Panc1 (cell line): Measurements from ENCODE around the gene LHB.
"Not testable (repeated sequence)": the region's sequence is repeated elsewhere in the genome, so short reads cannot be mapped to it uniquely, and the experiment has no call there.

Experiments
- CTCF ChIP-seq: fragments of 450-650 bp; IDR thresholded peaks from 2 replicates; pipeline ENCODE4 v1.5.1; 2017; ENCODE audit warnings: mild to moderate bottlenecking
- POLR2AphosphoS5 ChIP-seq: IDR thresholded peaks from 2 replicates; pipeline ENCODE4 v1.6.1; 2012; ENCODE audit warnings: mild to moderate bottlenecking, low read depth, low read length, moderate library complexity
- TF ChIP-seq, protein P1 (sequence below), 2 experiments: IDR thresholded peaks; 2 replicates each; pipeline ENCODE4 v1.6.1; 2011 to 2012; ENCODE audit warnings: low read depth in 2 of 2, control low read depth in 1 of 2, low read length in 1 of 2, mild to moderate bottlenecking in 1 of 2, moderate library complexity in 1 of 2; ENCODE audit not compliant: insufficient read depth in 1 of 2

GRCh38 chr19:49042666-49043065 lies 25.8 kb upstream of the LHB start:
- TF ChIP-seq, protein P1, sequence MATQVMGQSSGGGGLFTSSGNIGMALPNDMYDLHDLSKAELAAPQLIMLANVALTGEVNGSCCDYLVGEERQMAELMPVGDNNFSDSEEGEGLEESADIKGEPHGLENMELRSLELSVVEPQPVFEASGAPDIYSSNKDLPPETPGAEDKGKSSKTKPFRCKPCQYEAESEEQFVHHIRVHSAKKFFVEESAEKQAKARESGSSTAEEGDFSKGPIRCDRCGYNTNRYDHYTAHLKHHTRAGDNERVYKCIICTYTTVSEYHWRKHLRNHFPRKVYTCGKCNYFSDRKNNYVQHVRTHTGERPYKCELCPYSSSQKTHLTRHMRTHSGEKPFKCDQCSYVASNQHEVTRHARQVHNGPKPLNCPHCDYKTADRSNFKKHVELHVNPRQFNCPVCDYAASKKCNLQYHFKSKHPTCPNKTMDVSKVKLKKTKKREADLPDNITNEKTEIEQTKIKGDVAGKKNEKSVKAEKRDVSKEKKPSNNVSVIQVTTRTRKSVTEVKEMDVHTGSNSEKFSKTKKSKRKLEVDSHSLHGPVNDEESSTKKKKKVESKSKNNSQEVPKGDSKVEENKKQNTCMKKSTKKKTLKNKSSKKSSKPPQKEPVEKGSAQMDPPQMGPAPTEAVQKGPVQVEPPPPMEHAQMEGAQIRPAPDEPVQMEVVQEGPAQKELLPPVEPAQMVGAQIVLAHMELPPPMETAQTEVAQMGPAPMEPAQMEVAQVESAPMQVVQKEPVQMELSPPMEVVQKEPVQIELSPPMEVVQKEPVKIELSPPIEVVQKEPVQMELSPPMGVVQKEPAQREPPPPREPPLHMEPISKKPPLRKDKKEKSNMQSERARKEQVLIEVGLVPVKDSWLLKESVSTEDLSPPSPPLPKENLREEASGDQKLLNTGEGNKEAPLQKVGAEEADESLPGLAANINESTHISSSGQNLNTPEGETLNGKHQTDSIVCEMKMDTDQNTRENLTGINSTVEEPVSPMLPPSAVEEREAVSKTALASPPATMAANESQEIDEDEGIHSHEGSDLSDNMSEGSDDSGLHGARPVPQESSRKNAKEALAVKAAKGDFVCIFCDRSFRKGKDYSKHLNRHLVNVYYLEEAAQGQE (IDR thresholded peaks at IDR 0.05; ENCODE audit: insufficient read depth in 1 of 2, low read depth in 2 of 2, low read length in 1 of 2) = not testable (repeated sequence)
- TF ChIP-seq CTCF, POLR2AphosphoS5: not testable (repeated sequence)
